OCI-LY3 (cell line): ENCODE measurements around the gene SLC2A4RG.

ENCODE experiments used
- H2AFZ ChIP-seq: fragments of 200-600, 300-600 bp; shearing (Covaris generic); 2 replicates; pipeline ENCODE4 v1.6.0; 2014; ENCODE audit warnings: antibody characterized with exemption, low read depth, low read length
- H3K27ac ChIP-seq: fragments of 200-600, 300-600 bp; sonication (generic); 2 replicates; pipeline ENCODE4 v1.5.1; 2014; ENCODE audit warnings: mild to moderate bottlenecking, low read length, moderate library complexity, mixed read lengths
- H3K27me3 ChIP-seq: fragments of 200-600, 300-600 bp; sonication (generic); 2 replicates; pipeline ENCODE4 v1.6.1; 2014; ENCODE audit warnings: low read depth, low read length, mixed read lengths
- H3K36me3 ChIP-seq: fragments of 200-600, 300-600 bp; sonication (generic); replicated peaks from 2 replicates; pipeline ENCODE3; 2014; ENCODE audit warnings: low read depth, low read length, mixed read lengths
- H3K4me1 ChIP-seq: fragments of 300-600, 200-600 bp; sonication (generic); 2 replicates; pipeline ENCODE4 v1.6.1; 2014; ENCODE audit warnings: low read length, mixed read lengths
- H3K4me2 ChIP-seq: fragments of 200-600, 300-600 bp; sonication (generic); 2 replicates; pipeline ENCODE4 v1.6.1; 2014; ENCODE audit warnings: low read length, mixed read lengths
- H3K4me3 ChIP-seq: fragments of 300-600, 200-600 bp; sonication (generic); 2 replicates; pipeline ENCODE4 v1.5.1; 2014; ENCODE audit warnings: antibody characterized with exemption, mild to moderate bottlenecking, low read length, moderate library complexity
- H3K79me2 ChIP-seq: fragments of 300-600, 200-600 bp; shearing (Covaris generic); 2 replicates; pipeline ENCODE4 v1.6.1; 2014; ENCODE audit warnings: mild to moderate bottlenecking, low read length, mixed read lengths
- H3K9ac ChIP-seq: fragments of 300-600, 200-600 bp; shearing (Covaris generic); 2 replicates; pipeline ENCODE4 v1.6.0; 2014; ENCODE audit warnings: mild to moderate bottlenecking, low read length, moderate library complexity
- H3K9me3 ChIP-seq: fragments of 200-600, 300-600 bp; shearing (Covaris generic); 2 replicates; pipeline ENCODE4 v1.6.1; 2014; ENCODE audit warnings: low read length, mixed read lengths; ENCODE audit not compliant: insufficient read depth
- H4K20me1 ChIP-seq: fragments of 200-600, 300-600 bp; sonication (generic); 2 replicates; pipeline ENCODE4 v1.6.1; 2016; ENCODE audit warnings: low read length, mixed read lengths; ENCODE audit not compliant: insufficient read depth
- EZH2phosphoT487 ChIP-seq: fragments of 200-600 bp; shearing (Covaris generic); IDR thresholded peaks from 2 replicates; pipeline ENCODE4 v1.6.1; 2018; ENCODE audit warnings: antibody characterized with exemption, mixed run types, low read depth
- TF ChIP-seq, protein P1 (sequence below): fragments of 200-600, 300-600 bp; sonication (generic); IDR thresholded peaks from 2 replicates; pipeline ENCODE4 v1.5.1; 2014; ENCODE audit warnings: antibody characterized with exemption, low read length, low read depth

Gene SLC2A4RG

DNA sequence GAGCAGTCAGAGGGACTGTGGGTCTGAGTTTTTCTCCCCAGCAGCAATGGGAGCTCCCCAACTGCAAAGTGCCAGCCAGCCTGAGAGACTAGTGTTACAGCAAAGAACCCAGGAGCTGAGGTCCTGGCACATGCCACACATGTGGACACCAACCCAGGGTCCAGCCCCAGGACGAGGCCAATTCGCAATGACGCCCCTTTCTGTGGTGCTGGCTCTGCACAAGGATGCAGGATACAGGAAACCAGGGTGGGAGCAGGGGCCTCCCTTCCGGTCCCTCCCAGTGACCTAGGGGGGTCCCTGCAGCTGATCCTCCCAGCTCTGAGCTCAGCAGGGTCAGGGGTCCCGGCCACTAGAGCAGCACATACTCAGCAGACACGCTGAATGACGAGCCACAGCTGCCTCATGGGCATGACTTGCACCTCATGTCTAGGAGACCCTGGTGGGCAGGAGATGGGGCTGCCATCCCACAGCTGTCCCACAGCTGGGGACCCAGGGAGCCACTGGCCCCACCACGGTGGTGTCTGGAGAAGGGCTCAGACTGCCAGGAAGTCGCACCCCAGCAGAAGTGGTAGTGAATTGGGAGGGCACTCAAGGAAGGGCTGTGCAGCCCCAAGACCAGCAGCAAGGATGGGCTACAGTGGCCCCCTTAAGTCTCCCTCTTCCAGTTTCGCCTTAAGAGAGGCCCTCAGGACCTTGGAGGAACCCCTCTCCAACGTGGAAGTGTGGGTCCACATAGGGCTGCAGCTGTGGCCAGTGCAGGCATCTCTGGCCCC, 35.4 kb upstream of the SLC2A4RG start:
- no peak overlapping the region for H3K9ac ChIP-seq
- H3K9me3 ChIP-seq = no peaks in the 10 kb centered on the region
- no peak for TF ChIP-seq EZH2phosphoT487
- TF ChIP-seq, protein P1, sequence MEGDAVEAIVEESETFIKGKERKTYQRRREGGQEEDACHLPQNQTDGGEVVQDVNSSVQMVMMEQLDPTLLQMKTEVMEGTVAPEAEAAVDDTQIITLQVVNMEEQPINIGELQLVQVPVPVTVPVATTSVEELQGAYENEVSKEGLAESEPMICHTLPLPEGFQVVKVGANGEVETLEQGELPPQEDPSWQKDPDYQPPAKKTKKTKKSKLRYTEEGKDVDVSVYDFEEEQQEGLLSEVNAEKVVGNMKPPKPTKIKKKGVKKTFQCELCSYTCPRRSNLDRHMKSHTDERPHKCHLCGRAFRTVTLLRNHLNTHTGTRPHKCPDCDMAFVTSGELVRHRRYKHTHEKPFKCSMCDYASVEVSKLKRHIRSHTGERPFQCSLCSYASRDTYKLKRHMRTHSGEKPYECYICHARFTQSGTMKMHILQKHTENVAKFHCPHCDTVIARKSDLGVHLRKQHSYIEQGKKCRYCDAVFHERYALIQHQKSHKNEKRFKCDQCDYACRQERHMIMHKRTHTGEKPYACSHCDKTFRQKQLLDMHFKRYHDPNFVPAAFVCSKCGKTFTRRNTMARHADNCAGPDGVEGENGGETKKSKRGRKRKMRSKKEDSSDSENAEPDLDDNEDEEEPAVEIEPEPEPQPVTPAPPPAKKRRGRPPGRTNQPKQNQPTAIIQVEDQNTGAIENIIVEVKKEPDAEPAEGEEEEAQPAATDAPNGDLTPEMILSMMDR = no peak
- H3K27me3 ChIP-seq = no peaks in the 10 kb centered on the region
- H3K36me3 ChIP-seq = peaks cover 25% of the 10 kb centered on the region
- H4K20me1 ChIP-seq = 0 out of 2 replicates have a peak, but pooled peaks cover 4% of the 10 kb centered on the region
- no peak overlapping the region for H2AFZ ChIP-seq
- H3K4me1 ChIP-seq = peaks cover 21% of the 10 kb centered on the region
- H3K79me2 ChIP-seq = peaks cover 36% of the 10 kb centered on the region
- H3K4me3 ChIP-seq = no peak overlapping the region
- no peak overlapping the region for H3K4me2 ChIP-seq
- no peak overlapping the region for H3K27ac ChIP-seq

DNA sequence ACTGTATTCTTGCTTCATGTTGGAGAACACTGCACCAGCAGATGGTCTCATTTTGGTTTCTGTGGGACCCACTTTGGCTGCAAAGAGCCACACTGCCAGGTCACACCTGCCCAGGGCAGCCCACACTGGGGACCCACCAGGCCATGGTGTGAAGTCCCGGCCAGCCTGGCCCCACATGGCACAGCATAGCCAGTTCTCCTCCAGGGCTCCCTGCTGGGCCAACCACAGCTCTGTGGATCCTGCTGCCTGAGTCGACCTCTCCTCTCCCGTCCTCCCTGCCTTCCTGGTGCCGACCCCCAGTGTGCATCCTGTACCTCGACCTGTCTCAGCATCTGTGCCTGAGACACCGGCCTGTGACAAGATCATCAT, 34.8 kb upstream of the SLC2A4RG start:
- no peak overlapping the region for H3K4me2 ChIP-seq
- H3K27ac ChIP-seq = no peak overlapping the region
- no peaks in the 10 kb centered on the region for H3K27me3 ChIP-seq
- no peak overlapping the region for H3K9ac ChIP-seq
- TF ChIP-seq, protein P1 = no peak
- TF ChIP-seq EZH2phosphoT487 = no peak
- no peaks in the 10 kb centered on the region for H3K9me3 ChIP-seq
- H3K4me1 ChIP-seq = peaks cover 18% of the 10 kb centered on the region
- H4K20me1 ChIP-seq = 0 out of 2 replicates have a peak, but pooled peaks cover 4% of the 10 kb centered on the region
- peaks cover 29% of the 10 kb centered on the region for H3K36me3 ChIP-seq
- no peak overlapping the region for H2AFZ ChIP-seq
- peaks cover 41% of the 10 kb centered on the region for H3K79me2 ChIP-seq
- no peak overlapping the region for H3K4me3 ChIP-seq

DNA sequence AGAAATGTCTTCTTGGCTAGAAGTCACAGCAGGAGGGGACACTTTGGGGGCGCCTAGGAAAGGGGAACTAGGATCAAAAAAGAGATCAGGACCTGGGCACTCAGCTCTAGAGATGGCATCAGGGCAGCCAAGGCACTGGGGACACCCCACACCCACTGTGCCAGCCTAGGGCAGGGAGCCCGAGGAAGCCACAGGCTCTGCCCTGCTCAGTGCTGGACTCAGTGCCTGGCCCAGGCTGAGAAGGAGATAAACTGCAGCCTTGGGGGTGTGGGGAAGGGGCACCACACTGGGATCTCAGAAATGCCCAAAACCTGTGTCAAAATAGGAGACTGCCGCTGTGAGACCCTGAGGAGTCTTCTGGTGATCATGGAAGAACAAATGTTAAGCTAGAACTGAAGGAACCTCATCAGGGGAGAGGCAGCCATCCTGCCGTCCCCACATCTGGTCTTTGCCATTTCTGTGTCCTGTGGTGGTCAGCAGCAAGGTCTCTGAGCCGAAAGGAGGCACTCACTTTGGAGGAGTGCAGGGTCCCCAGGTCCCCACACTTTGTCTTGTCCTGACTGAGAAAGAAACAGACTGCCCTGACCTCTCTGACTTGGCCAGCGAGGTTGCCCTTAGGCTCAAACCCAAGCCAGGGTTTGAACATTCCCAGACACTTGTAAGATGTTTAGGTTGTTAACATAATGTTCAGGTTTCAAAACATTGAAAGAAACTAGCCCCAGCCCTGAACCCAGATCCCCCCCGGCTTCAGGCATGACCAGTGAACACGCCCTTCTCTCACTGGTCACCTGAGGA, 34.1 kb upstream of the SLC2A4RG start:
- Histone ChIP-seq H3K27ac (no peak overlapping the region), H3K79me2 (peaks cover 47% of the 10 kb centered on the region), H3K9me3 (no peaks in the 10 kb centered on the region), H4K20me1 (0 out of 2 replicates have a peak, but pooled peaks cover 4% of the 10 kb centered on the region), H3K4me3 (no peak overlapping the region), H3K27me3 (no peaks in the 10 kb centered on the region), H3K4me1 (peaks cover 17% of the 10 kb centered on the region), H3K36me3 (peaks cover 31% of the 10 kb centered on the region), H3K4me2 (no peak overlapping the region), H3K9ac (no peak overlapping the region), H2AFZ (no peak overlapping the region)
- TF ChIP-seq EZH2phosphoT487 = no peak
- TF ChIP-seq, protein P1 = no peak

DNA sequence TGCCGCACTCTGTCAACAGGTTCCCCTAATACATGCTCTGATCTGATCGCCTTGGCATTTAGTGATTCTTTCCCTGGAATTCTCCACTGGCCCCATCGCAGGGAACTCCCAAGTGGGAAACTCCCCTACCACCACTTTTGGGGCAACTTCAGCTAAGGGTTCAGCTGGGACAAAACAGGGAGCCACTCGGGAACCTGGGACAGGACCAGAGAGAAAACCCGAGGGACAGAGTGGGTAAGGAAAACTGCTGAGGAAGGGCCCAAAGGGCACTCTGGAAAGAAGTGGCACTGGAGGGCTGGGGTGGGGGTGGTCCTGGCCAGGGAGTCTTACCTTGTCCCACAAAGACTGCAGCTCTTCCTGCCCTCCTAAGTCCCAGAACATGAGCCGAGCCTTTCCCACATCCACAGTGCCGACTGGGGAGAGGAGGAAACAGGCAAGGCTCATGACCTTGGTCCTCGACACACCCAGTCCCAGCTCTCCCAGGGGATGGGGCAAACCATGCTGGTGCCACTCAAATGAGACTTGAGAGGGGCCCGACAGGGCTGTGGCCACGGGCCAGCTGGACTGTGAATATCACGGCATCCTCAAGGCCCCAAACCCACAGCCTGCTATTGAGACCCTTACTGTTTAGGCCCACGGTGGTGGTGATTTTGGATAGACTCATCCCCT, 33.4 kb upstream of the SLC2A4RG start:
- H3K79me2 ChIP-seq = peaks cover 54% of the 10 kb centered on the region
- peaks cover 38% of the 10 kb centered on the region for H3K36me3 ChIP-seq
- H3K9ac ChIP-seq = peak overlapping the region; percentile 80
- TF ChIP-seq, protein P1 = no peak
- no peak for TF ChIP-seq EZH2phosphoT487
- H3K4me2 ChIP-seq = peak overlapping the region; percentile 76
- peak overlapping the region; percentile 59; the same call in 1 of the 2 replicates for H3K27ac ChIP-seq
- H3K4me3 ChIP-seq = peak overlapping the region; percentile 85
- no peaks in the 10 kb centered on the region for H3K9me3 ChIP-seq
- H4K20me1 ChIP-seq = 0 out of 2 replicates have a peak, but pooled peaks cover 4% of the 10 kb centered on the region
- peaks cover 17% of the 10 kb centered on the region for H3K4me1 ChIP-seq
- H3K27me3 ChIP-seq = no peaks in the 10 kb centered on the region
- H2AFZ ChIP-seq = no peak overlapping the region
